ENCODE data around the gene CCT4.
A peak's percentile ranks its signal among the peaks of the same experiment; 100 is the strongest.
"Not testable (repeated sequence)": the region's sequence is repeated elsewhere in the genome, so short reads cannot be mapped to it uniquely, and the experiment has no call there.

The CCT4 gene

DNA sequence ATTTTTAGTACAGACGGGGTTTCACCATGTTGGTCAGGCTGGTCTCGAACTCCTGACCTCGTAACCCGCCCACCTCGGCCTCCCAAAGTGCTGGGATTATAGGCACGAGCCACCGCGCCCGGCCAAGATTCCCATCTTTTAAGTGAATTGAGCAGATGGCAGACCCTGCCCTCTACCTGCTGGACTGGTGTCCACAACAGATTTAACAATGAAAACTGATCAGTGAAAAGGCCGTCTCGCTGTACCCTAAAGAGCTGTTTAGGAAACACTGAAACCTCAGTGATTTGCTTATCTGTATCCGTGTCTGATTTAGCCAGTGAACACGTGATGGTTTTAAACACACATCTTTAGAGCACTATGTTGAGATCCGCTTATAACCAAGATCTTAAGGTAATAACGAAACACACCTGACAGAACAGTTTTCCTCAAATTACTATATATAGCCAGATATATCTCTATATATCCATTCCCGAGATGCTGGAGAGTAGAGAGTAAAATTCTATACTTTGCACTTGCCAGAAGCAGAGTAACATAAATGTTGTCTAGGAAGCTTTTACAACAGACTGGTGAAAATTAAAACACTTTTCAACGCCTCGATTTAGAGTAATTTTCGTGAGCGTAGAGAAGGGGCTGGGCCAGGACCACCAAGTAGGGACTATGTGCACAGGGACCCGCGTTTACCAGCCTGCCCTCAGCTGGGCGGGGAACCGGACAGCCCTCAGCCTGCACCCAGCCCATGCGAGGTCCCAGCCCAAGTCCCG is 35.2 kb downstream of the CCT4 start:
- Histone ChIP-seq H3K4me3 (ENCODE audit: insufficient read depth, low read depth, low read length) (peak overlapping the region; percentile 79), H3K9me3 (ENCODE audit: control insufficient read depth, low read length) (no peaks in the 10 kb centered on the region), H3K4me1 (ENCODE audit: control insufficient read depth, insufficient read depth, low read length) (no peaks in the 10 kb centered on the region), H3K27me3 (ENCODE audit: control insufficient read depth, insufficient read depth, low read length, poor library complexity, severe bottlenecking) (no peaks in the 10 kb centered on the region), H3K36me3 (ENCODE audit: control insufficient read depth, insufficient read depth, low read length) (no peaks in the 10 kb centered on the region), H3K27ac (ENCODE audit: insufficient read depth, low read depth, low read length, poor library complexity, severe bottlenecking) (peak overlapping the region; percentile 73)
- WGBS, 2 experiments, result 45 to 47% methylated on average over 25 to 26 of the region's 26 CpGs

DNA sequence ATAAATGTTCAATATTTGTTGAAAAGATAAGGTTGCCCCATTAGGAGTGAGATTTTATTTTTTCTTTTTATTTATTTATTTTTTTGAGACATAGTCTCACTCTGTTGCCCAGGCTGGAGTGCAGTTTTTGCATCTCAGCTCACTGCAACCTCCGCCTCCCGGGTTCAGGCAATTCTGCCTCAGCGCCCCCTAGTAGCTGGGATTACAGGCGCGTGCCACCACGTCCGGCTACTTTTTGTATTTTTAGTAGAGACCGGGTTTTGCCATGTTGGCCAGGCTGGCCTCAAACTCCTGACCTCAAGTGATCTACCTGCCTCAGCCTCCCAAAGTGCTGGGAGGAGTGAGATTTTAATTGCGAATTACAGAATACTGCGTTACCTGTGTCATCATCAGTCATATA is 37.2 kb downstream of the CCT4 start:
- H3K4me1 ChIP-seq (ENCODE audit: control insufficient read depth, insufficient read depth, low read length); H3K4me3 ChIP-seq (ENCODE audit: insufficient read depth, low read depth, low read length): not testable (repeated sequence)
- WGBS, 2 experiments, result 92 to 94% methylated on average over 10 of the region's 10 CpGs

DNA sequence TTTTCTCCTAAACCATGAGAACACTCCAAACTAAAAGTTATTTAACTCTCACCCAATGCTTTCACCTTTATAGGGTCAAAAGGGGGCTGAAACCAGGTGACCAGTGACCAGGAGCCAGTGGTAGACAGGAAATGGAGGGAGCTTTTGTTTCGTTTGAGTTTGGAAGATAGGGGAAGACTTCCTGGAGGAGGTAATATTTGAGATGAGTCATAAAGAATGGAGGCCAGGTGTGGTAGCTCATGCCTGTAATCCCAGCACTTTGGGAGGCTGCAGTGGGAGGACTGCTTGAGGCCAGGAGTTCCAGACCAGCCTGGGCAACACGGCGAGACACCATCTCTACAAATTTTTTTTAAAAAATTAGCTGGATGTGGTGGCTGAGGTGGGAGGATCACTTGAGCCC is 43.1 kb downstream of the CCT4 start:
- H3K36me3 ChIP-seq (ENCODE audit: control insufficient read depth, insufficient read depth, low read length), result peaks cover 8% of the 10 kb centered on the region
- H3K27ac ChIP-seq (ENCODE audit: insufficient read depth, low read depth, low read length, poor library complexity, severe bottlenecking), result no peak overlapping the region
- no peak overlapping the region for H3K4me3 ChIP-seq (ENCODE audit: insufficient read depth, low read depth, low read length)
- no peaks in the 10 kb centered on the region for H3K9me3 ChIP-seq (ENCODE audit: control insufficient read depth, low read length)
- no peaks in the 10 kb centered on the region for H3K27me3 ChIP-seq (ENCODE audit: control insufficient read depth, insufficient read depth, low read length, poor library complexity, severe bottlenecking)
- no peaks in the 10 kb centered on the region for H3K4me1 ChIP-seq (ENCODE audit: control insufficient read depth, insufficient read depth, low read length)
- WGBS, 2 experiments, result 85 to 95% methylated on average over 3 of the region's 3 CpGs

More for the DNA sequence above, 37.2 kb downstream of the CCT4 start:
- H3K27me3 ChIP-seq (ENCODE audit: control insufficient read depth, insufficient read depth, low read length, poor library complexity, severe bottlenecking); H3K9me3 ChIP-seq (ENCODE audit: control insufficient read depth, low read length); H3K27ac ChIP-seq (ENCODE audit: insufficient read depth, low read depth, low read length, poor library complexity, severe bottlenecking); H3K36me3 ChIP-seq (ENCODE audit: control insufficient read depth, insufficient read depth, low read length): not testable (repeated sequence)

DNA sequence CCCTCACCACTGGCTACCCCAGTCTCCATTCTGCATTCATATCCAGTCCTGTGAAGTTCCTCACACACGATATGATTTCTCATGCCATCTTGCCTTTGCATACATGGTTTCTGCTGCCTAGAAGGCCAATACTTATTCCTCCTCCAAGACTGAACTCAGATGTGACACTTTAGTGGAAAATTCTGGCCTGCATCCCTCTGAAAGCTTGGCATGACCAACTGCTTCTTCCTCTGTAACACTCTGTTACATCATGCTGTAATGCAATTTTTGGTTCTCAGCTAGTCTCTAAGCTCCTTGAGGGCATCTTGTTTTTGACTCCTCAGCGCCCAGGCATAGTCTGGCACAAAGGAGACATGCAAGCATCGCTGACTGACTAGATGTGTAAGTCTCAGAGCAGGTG is 47.2 kb downstream of the CCT4 start:
- H3K4me3 ChIP-seq (ENCODE audit: insufficient read depth, low read depth, low read length), result no peak overlapping the region
- H3K27ac ChIP-seq (ENCODE audit: insufficient read depth, low read depth, low read length, poor library complexity, severe bottlenecking), result no peak overlapping the region
- no peaks in the 10 kb centered on the region for H3K27me3 ChIP-seq (ENCODE audit: control insufficient read depth, insufficient read depth, low read length, poor library complexity, severe bottlenecking)
- H3K4me1 ChIP-seq (ENCODE audit: control insufficient read depth, insufficient read depth, low read length), result no peaks in the 10 kb centered on the region
- H3K36me3 ChIP-seq (ENCODE audit: control insufficient read depth, insufficient read depth, low read length), result peaks cover 16% of the 10 kb centered on the region
- 93 to 94% methylated on average over 3 of the region's 3 CpGs for WGBS, 2 experiments
- H3K9me3 ChIP-seq (ENCODE audit: control insufficient read depth, low read length), result no peaks in the 10 kb centered on the region

DNA sequence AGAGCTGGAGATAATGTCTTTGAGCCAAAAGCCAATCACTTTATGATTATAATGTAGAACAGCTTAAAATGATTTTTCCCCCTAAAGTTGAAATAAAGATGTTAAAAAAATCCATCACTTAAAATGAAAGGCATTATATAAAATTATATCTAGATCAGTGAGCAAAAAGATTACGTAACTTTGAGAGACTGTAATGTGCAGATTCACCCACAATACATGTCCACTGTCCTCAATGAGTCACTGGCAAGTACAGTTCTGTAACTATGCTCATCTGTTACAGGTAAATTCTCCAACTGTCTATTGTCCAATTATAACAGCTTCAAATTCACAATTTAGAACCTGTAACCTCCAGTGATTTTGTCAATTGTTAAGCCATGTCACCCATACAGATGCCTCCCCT is 53.6 kb downstream of the CCT4 start:
- Histone ChIP-seq H3K4me3 (ENCODE audit: insufficient read depth, low read depth, low read length) (no peak overlapping the region), H3K9me3 (ENCODE audit: control insufficient read depth, low read length) (no peaks in the 10 kb centered on the region), H3K27ac (ENCODE audit: insufficient read depth, low read depth, low read length, poor library complexity, severe bottlenecking) (no peak overlapping the region), H3K4me1 (ENCODE audit: control insufficient read depth, insufficient read depth, low read length) (no peaks in the 10 kb centered on the region), H3K36me3 (ENCODE audit: control insufficient read depth, insufficient read depth, low read length) (peaks cover 8% of the 10 kb centered on the region), H3K27me3 (ENCODE audit: control insufficient read depth, insufficient read depth, low read length, poor library complexity, severe bottlenecking) (no peaks in the 10 kb centered on the region)
- 96 to 100% methylated on average over 1 of the region's 1 CpG for WGBS, 2 experiments

DNA sequence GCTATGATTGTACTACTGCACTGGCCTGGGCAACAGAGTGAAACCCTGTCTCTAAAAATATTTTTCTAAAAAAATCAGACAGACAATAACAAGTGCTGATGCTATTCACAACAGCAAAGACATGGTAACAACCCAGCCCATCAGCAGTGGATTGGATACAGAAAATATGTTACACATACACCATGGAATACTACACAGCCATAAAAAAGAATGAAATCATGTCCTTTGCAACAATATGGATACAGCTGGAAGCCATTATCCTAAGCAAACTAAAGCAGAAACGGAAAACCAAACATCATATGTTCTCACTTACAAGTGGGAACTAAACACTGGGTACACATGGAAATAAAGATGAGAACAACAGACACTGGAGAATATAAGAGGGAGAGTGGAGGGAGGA is 54.5 kb downstream of the CCT4 start:
- no peaks in the 10 kb centered on the region for H3K27me3 ChIP-seq (ENCODE audit: control insufficient read depth, insufficient read depth, low read length, poor library complexity, severe bottlenecking)
- WGBS, 2 experiments, result 88% methylated on average over 1 of the region's 1 CpG; no CpG with 5 or more reads in 1 of the 2 experiments
- no peak overlapping the region for H3K27ac ChIP-seq (ENCODE audit: insufficient read depth, low read depth, low read length, poor library complexity, severe bottlenecking)
- no peaks in the 10 kb centered on the region for H3K9me3 ChIP-seq (ENCODE audit: control insufficient read depth, low read length)
- peaks cover 4% of the 10 kb centered on the region for H3K36me3 ChIP-seq (ENCODE audit: control insufficient read depth, insufficient read depth, low read length)
- no peaks in the 10 kb centered on the region for H3K4me1 ChIP-seq (ENCODE audit: control insufficient read depth, insufficient read depth, low read length)
- no peak overlapping the region for H3K4me3 ChIP-seq (ENCODE audit: insufficient read depth, low read depth, low read length)

DNA sequence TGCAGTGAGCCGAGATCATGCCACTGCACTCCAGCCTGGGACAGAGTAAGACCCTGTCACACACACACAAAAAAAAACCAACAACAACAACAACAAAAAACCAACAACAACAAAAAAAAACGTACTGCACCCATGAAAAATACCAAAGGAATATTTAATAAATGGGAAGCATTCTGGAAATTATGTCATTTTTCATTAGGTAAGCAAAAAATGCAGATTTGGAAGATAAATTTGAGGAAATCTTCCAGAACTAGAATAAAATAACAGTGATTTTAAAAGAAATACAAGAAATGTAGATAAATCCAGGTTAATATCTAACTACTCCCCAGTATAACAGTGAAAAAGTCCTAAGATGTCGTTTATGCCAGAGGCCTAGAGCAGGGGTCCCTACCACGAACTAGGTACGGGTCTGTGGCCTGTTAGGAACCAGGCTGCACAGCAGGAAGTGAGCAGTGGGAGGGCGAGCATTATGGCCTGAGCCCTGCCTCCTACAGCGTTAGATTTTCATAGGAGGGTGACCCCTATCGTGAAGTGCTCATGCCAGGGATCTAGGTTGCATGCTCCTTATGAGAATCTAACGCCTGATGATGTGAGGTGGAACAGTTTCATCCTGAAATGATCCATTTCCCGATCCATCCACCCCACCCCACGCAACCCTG is 56.1 kb downstream of the CCT4 start:
- Histone ChIP-seq H3K4me3 (ENCODE audit: insufficient read depth, low read depth, low read length) (no peak overlapping the region), H3K4me1 (ENCODE audit: control insufficient read depth, insufficient read depth, low read length) (no peaks in the 10 kb centered on the region), H3K27me3 (ENCODE audit: control insufficient read depth, insufficient read depth, low read length, poor library complexity, severe bottlenecking) (no peaks in the 10 kb centered on the region), H3K9me3 (ENCODE audit: control insufficient read depth, low read length) (no peaks in the 10 kb centered on the region), H3K36me3 (ENCODE audit: control insufficient read depth, insufficient read depth, low read length) (peaks cover 4% of the 10 kb centered on the region), H3K27ac (ENCODE audit: insufficient read depth, low read depth, low read length, poor library complexity, severe bottlenecking) (no peak overlapping the region)
- WGBS, 2 experiments, result 85 to 87% methylated on average over 10 of the region's 11 CpGs

DNA sequence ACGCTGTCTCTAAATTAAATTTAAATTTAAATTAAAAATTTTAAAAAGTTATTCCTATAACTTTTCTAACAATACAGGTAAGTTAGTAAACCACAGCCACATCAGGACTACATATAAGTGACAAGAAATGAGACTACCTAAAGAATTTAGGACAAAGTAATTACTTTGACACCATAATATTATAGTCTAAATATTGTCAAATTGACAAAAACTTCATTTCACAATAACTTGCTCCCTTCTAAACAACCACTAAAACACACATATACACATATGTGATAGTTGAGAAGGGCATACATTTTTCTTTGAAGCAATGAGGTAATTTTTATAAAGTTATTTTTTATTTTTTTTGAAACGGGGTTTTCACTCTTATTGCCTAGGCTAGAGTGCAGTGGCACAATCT is 66.2 kb downstream of the CCT4 start:
- H3K4me1 ChIP-seq (ENCODE audit: control insufficient read depth, insufficient read depth, low read length), result no peaks in the 10 kb centered on the region
- no peak overlapping the region for H3K4me3 ChIP-seq (ENCODE audit: insufficient read depth, low read depth, low read length)
- no peaks in the 10 kb centered on the region for H3K36me3 ChIP-seq (ENCODE audit: control insufficient read depth, insufficient read depth, low read length)
- WGBS, 2 experiments, result 94 to 100% methylated on average over 1 of the region's 2 CpGs
- H3K9me3 ChIP-seq (ENCODE audit: control insufficient read depth, low read length), result no peaks in the 10 kb centered on the region
- no peaks in the 10 kb centered on the region for H3K27me3 ChIP-seq (ENCODE audit: control insufficient read depth, insufficient read depth, low read length, poor library complexity, severe bottlenecking)
- H3K27ac ChIP-seq (ENCODE audit: insufficient read depth, low read depth, low read length, poor library complexity, severe bottlenecking), result no peak overlapping the region

All from ectodermal cell (in vitro differentiated cells).